ENCODE results near the gene EGFLAM. TPM values are rescaled to one million over a fixed set of nuclear protein-coding genes. Genes with fewer than 3 reads are reported as not detected.
"Not testable (repeated sequence)": the region's sequence is repeated elsewhere in the genome, so short reads cannot be mapped to it uniquely, and the experiment has no call there.

The EGFLAM gene
- total and polyA plus RNA-seq, 2 donors (not counting 3 experiments of a cell fraction or from before 2014, with no cell fraction given): 1.2 to 2.7 TPM

DNA sequence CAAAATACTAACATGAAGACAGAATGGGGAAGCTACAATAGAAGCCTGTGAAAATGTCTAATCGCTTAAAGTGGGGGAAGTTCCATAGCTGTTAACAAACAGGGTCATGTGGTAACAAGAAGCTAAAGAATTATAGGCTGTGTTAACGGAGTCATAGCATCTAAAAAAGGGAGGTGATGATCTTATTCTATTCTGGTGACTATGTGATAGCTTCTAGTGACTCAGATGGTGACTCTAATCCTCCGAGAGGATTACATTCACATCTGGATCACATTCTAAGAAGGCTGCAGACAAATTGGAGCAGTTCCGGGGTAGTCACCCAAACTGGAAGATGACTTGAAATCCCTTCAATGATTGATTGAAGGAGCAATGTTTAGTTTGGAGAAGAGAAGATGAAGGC lies 156.0 kb downstream of the EGFLAM start:
- Histone ChIP-seq H3K4me1 (ENCODE audit: control insufficient read depth, extremely low read depth, insufficient read depth, low read length) (peaks cover 3% of the 10 kb centered on the region), H3K4me2 (ENCODE audit: insufficient read depth, low read length) (no peak overlapping the region), H4K20me1 (replicated peaks; ENCODE audit: control insufficient read depth, extremely low read depth, insufficient read depth, low read length) (no peaks in the 10 kb centered on the region), H3K4me3 (replicated peaks in 1 of 3; ENCODE audit: insufficient read depth in 1 of 3, low read depth in 1 of 3, low read length in 3 of 3) (no peak overlapping the region), H3K79me2 (ENCODE audit: control insufficient read depth, insufficient read depth, low read length) (no peaks in the 10 kb centered on the region), H3K36me3 (ENCODE audit: control insufficient read depth in 2 of 2, extremely low read depth in 1 of 2, insufficient read depth in 2 of 2, low read length in 2 of 2) (no peaks in the 10 kb centered on the region), H3K27me3 (ENCODE audit: control insufficient read depth in 2 of 2, insufficient read depth in 2 of 2, low read length in 2 of 2) (peaks cover 0 to 2% of the 10 kb centered on the region in 2 experiments), H2AFZ (ENCODE audit: low read depth, low read length) (no peak overlapping the region), H3K9me1 (replicated peaks; ENCODE audit: control insufficient read depth, extremely low read depth, insufficient read depth, low read length) (no peaks in the 10 kb centered on the region), H3K27ac (ENCODE audit: insufficient read depth, low read depth, low read length) (no peak overlapping the region), H3K9ac (replicated peaks; ENCODE audit: extremely low read depth, insufficient read depth, low read length) (no peak overlapping the region), H3K9me3 (replicated peaks; ENCODE audit: control insufficient read depth, insufficient read depth, low read length) (no peaks in the 10 kb centered on the region)
- DNase-seq (ENCODE audit: low read depth, low spot score) (no peak), FAIRE-seq (no peak)
- dilution Hi-C loops (cut with MboI; ENCODE audit: extremely low pct_ligation_motif_present, low sequenced_read_pairs): no loop called here
- intact Hi-C loops (cut with micrococcal nuclease): no loop called here
- ChIA-PET CTCF (interaction anchor here (0.9 to 10.8 kb wide), 3 partner anchors 28 to 394 kb away, joined by 3 to 219 read pairs (median 5); no protein-coding TSS in a partner anchor), POLR2A (no interaction called here)
- no TSS peak for BruUV-seq (replicated peaks)
- no peak for TF ChIP-seq MYC (IDR thresholded peaks at IDR 0.05; ENCODE audit: low read depth, low read length)
- TF ChIP-seq POLR2A (IDR thresholded peaks at IDR 0.05; ENCODE audit: low read depth, low read length): no peak
- TF ChIP-seq JUN (IDR thresholded peaks at IDR 0.05; ENCODE audit: borderline replicate concordance, insufficient read depth, insufficient read length, low read depth): no peak
- no peak for TF ChIP-seq FOS (IDR thresholded peaks at IDR 0.05; ENCODE audit: borderline replicate concordance, insufficient read depth, low read length)
- TF ChIP-seq GATA2 (IDR thresholded peaks at IDR 0.05; ENCODE audit: insufficient read depth, insufficient read length, low read depth, low read length): no peak
- TF ChIP-seq, protein P1, sequence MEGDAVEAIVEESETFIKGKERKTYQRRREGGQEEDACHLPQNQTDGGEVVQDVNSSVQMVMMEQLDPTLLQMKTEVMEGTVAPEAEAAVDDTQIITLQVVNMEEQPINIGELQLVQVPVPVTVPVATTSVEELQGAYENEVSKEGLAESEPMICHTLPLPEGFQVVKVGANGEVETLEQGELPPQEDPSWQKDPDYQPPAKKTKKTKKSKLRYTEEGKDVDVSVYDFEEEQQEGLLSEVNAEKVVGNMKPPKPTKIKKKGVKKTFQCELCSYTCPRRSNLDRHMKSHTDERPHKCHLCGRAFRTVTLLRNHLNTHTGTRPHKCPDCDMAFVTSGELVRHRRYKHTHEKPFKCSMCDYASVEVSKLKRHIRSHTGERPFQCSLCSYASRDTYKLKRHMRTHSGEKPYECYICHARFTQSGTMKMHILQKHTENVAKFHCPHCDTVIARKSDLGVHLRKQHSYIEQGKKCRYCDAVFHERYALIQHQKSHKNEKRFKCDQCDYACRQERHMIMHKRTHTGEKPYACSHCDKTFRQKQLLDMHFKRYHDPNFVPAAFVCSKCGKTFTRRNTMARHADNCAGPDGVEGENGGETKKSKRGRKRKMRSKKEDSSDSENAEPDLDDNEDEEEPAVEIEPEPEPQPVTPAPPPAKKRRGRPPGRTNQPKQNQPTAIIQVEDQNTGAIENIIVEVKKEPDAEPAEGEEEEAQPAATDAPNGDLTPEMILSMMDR (IDR thresholded peaks at IDR 0.05; ENCODE audit: extremely low read depth in 1 of 2, insufficient read depth in 1 of 2, low read depth in 1 of 2, low read length in 2 of 2): no peak
- TF ChIP-seq, protein P2, sequence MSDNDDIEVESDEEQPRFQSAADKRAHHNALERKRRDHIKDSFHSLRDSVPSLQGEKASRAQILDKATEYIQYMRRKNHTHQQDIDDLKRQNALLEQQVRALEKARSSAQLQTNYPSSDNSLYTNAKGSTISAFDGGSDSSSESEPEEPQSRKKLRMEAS (IDR thresholded peaks at IDR 0.05; ENCODE audit: insufficient read depth, insufficient read length): no peak
- TF ChIP-seq EZH2 (IDR thresholded peaks at IDR 0.05; ENCODE audit: borderline replicate concordance, low read depth, low read length, severe bottlenecking): no peak
- TF ChIP-seq POLR2AphosphoS5 (IDR thresholded peaks at IDR 0.05; ENCODE audit: insufficient read depth, low read depth, low read length): no peak

DNA sequence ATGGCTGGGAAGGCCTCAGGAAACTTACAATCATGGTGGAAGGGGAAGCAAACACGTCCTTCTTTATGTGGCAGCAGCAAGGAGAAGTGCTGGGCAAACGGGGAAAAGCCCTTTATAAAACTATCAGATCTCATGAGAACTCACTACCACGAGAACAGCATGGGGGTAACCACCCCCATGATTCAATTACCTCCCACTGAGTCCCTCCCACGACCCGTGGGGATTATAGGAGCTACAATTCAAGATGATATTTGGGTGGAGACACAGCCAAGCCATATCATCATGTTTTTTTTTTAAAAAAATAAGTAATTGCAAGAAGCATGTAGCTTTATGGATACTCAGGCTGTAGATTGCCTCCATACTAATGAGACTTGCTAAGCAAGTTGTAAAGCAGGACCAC lies 157.4 kb downstream of the EGFLAM start:
- H3K36me3 ChIP-seq (ENCODE audit: control insufficient read depth in 2 of 2, extremely low read depth in 1 of 2, insufficient read depth in 2 of 2, low read length in 2 of 2); H3K9me1 ChIP-seq (replicated peaks; ENCODE audit: control insufficient read depth, extremely low read depth, insufficient read depth, low read length); H3K9me3 ChIP-seq (replicated peaks; ENCODE audit: control insufficient read depth, insufficient read depth, low read length); intact Hi-C loops (cut with micrococcal nuclease); BruUV-seq (replicated peaks); H3K27me3 ChIP-seq (ENCODE audit: control insufficient read depth in 2 of 2, insufficient read depth in 2 of 2, low read length in 2 of 2); H3K9ac ChIP-seq (replicated peaks; ENCODE audit: extremely low read depth, insufficient read depth, low read length); H2AFZ ChIP-seq (ENCODE audit: low read depth, low read length); H3K27ac ChIP-seq (ENCODE audit: insufficient read depth, low read depth, low read length); H3K79me2 ChIP-seq (ENCODE audit: control insufficient read depth, insufficient read depth, low read length); dilution Hi-C loops (cut with MboI; ENCODE audit: extremely low pct_ligation_motif_present, low sequenced_read_pairs); H4K20me1 ChIP-seq (replicated peaks; ENCODE audit: control insufficient read depth, extremely low read depth, insufficient read depth, low read length); H3K4me2 ChIP-seq (ENCODE audit: insufficient read depth, low read length); H3K4me3 ChIP-seq (replicated peaks in 1 of 3; ENCODE audit: insufficient read depth in 1 of 3, low read depth in 1 of 3, low read length in 3 of 3); FAIRE-seq; POLR2A ChIA-PET; DNase-seq (ENCODE audit: low read depth, low spot score); H3K4me1 ChIP-seq (ENCODE audit: control insufficient read depth, extremely low read depth, insufficient read depth, low read length): not testable (repeated sequence)
- CTCF ChIA-PET: interaction anchor here (1.1 to 10.8 kb wide), 5 partner anchors 12 to 393 kb away, joined by 3 to 219 read pairs (median 10); no protein-coding TSS in a partner anchor
